T-helper 1 cell (primary cell): ENCODE results near the gene TTC6.

Source experiments
- DNase-seq, 5 donors: peaks; one replicate each; pipeline ENCODE4 v3.0.0-alpha.2; 2012 to 2020
- total RNA-seq, 4 donors: gene quantifications; one replicate each; lab custom pipeline; 2026; lab: John Stamatoyannopoulos, UW

The TTC6 gene
- total RNA-seq: 0 reads per million in 4 donors

GRCh38 chr14:37594971-37595808, at the start of gene TTC6, which contains the start of gene FOXA1:
Gene TTC6, plus strand, starts transcription at chr14:37595629. Its CDS starts 26,436 bp downstream, at chr14:37622065.
Gene FOXA1, minus strand, starts transcription at chr14:37595249. Its CDS starts 277 bp downstream, at chr14:37594972.
- no peak for DNase-seq

DNA sequence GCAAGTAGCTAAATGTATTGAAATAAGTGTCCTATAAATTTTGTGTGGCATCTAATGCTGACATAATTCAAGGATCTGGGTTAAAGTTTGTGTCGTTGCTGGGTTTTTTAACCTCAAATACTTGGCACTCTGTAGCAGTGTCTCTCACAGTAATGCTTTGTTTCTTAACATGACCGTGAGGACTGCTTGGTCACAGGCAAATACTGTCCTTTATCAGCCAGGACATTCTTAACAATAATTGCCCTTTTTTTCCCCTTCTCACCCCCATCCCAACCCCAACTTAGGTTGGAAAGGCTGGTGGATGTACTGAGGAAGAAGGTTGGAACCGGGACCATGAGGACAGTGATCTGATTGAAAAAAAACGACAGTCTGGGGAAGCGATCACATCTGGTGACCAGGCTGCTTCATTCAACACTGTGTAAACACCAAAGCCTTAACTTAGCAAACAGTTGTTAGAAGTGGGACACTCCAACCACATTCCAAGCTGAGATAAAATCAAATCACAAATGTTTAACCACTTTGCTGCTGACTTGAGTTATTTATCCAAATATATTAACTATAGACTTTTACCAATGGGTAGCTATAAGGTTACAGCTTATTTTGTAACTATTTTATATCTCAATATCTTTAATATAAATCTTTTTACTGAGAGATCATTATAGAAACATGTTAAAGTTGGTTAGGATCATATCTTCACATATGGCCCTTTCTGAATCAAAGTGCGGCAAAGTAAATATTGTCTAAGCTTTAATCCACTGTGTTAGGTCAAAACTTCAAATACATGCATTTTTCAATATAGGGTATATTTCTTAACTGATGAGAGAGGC, 48.6 kb upstream of the TTC6 start:
- DNase-seq: no peak

DNA sequence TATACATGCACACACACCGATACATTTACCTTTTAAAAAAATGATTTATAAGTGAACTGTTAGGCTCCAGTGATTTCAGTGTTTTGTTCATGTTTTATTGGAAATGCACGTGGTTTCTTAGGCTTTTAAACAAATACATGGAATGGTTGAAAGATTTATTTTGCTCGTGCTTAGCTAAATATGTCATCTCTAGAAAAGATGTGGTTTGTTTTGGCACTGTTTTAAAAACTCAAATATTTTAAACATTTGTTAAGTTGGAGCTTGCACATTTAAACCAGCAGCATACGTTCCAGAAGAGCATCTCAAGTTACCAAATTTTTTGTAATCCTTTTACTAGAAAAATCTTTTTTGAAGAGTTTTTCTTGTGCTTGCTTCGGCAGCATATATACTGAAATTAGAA, 44.9 kb upstream of the TTC6 start:
- no peak for DNase-seq

- DNase-seq: no peak
Measured at GRCh38 chr14:37551119-37551518, 44.3 kb upstream of the TTC6 start.

DNA sequence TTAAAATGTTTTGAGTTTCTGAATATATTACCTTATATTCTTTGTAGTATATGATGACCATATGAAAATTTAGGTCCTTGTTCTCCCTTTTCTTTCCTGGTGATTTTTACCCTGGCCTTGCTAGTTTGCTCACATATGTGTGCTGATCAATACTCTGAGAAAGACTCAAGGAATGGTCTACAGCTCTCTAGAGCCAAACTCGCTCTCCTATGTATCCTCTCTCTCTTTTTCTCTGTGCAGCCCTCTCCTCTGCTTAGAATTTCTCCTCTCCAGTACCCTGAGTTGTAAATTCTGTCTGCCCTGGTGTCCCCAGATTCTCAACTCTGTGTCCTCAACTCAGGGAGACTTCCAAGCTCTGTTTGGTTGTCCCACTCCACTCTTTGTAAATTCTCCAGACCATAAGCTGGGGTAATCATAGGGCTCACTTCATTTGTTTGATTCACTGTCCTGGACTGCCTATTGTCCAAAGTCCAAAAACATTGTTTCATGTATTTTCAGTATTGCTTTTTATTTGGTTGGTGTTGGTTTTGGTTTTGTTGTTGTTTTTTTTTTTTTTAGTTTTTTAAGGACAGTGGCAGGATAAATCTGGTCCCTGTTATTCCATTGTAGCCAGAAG, 41.4 kb upstream of the TTC6 start:
- DNase-seq: no peak

DNA sequence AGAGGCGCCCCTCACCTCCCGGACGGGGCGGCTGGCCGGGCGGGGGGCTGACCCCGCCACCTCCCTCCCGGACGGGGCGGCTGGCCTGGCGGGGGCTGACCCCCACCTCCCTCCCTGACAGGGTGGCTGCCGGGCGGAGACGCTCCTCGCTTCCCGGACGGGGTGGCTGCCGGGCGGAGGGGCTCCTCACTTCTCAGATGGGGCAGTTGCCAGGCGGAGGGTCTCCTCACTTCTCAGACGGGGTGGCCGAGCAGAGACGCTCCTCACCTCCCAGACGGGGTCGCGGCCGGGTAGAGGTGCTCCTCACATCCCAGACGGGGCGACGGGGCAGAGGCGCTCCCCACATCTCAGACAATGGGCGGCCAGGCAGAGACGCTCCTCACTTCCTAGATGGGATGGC, 39.8 kb upstream of the TTC6 start:
- DNase-seq: peak in 1 of 5 donors; percentile 2

- no peak for DNase-seq
Measured at GRCh38 chr14:37558740-37559139, 36.7 kb upstream of the TTC6 start.

DNA sequence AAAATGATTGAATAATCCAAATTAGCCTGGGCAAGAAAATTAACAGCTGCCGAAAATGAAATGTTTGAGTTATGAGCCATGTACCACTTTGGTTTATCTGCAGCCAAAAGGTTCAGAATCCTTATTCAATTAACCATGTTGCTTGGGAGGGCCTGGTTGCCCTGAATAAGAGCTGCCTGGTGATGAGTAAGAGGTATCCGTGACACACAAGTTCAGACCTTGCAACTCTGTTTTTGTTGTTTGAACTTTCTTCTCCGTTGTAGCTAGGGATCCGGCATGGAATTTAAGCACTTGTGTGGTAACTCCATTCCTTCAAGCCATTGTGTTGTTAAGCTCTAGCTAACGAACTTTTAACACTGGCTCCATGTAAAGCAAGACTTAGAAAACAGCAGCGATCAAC, 36.0 kb upstream of the TTC6 start:
- DNase-seq: no peak

DNA sequence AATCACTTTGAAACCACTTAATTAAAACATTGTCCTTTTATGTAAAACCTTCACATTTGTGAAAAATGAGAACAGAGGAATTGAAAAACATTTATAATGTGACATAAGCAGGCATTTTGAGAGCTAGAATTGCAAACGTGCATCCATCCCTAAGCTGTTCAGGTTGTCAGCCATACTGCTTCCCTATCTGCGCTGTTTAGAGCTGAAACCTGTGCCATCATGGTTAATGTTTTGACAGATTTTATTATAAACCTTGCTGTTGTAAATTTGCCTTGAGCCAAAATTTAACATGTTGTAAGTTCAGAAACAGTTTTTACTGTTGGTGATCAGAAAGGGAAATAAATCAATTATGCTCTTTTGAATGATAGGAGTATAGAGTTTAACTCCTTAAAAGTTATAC, 32.2 kb upstream of the TTC6 start:
- DNase-seq: no peak

- no peak for DNase-seq
Measured at GRCh38 chr14:37565550-37565949, 29.9 kb upstream of the TTC6 start.

DNA sequence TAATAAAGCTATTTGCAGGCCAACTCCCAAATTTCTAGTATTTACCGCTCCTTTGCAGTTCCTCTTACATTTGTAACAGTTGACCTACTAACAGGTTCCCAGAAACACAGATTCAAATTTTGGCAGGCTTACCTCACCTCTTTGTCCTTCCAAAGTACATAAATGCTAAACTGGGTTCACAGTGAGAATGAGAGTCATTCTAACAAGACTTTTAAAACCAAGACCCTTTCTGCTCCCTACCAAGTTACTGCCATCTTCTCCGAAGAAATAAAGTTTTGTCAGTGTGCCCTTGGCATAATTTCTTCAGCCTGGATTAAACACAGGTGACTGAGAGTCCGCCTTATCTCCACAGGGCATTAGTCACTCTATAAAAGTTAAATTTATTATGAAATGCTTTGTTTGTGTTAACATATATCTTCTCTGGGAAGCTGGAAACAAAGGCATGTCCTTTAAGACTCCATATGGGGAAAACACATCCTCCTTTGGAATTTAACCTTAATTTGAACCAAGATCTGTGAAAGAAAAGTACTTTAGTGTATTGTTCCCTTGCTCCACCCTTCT, 28.5 kb upstream of the TTC6 start:
- no peak for DNase-seq

GRCh38 chr14:37569729-37570128, 25.7 kb upstream of the TTC6 start:
- no peak for DNase-seq

DNA sequence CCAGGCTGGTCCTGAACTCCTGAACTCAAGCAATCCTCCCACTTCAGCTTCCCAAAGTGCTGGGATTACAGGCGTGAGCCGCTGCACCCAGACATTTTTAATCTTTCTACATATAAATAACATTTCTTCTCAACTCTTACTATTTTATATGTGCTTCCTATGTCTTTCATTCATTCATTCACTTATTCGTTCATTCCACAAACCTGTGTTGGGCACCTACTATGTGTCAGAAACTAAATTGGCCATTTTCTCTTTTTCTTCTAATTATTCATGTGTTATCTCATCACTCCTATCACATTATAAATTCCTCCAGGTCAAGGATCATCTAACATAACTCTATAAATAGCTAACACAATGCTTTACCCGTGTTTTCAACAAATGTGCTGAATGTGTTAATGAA, 24.0 kb upstream of the TTC6 start:
- DNase-seq: no peak

DNA sequence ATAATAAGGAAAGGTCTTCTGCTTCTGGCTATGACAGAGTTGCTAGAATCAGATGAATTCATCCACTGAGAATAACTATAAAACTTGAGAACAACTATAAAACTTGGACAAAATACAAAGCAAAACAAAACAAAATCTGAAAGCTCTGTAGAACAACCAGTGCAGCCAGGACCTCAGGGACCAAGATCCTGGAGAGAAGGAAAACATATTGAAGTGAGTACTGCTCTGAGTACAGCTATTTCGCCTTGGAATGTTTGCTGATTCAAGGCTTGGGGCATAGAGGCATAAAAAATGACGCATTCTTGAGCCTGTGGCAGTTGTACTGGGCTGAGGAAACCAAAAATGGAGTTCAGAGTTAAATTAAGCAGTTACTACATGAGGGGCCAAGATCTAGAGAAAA, 22.1 kb upstream of the TTC6 start:
- no peak for DNase-seq

DNA sequence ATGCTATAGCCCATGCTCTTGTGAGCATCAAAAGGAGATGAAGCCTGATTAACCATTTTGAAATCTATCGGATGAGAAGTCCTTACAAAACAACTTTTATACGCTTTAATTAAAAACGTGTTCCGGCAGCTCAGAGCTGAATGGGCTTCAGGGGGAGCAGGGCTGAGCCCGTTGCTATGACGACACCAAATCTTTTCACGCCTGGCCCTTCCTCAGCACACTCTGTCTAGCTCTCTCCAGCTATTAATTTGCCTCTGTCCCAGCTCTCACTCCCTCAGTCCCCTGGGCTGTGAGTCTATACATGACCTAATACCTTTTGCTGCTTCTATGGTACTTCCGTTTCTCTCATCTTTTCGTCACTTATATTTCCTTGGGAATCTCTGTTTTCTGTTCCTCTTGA, 16.2 kb upstream of the TTC6 start:
- DNase-seq: no peak

- no peak for DNase-seq
Measured at GRCh38 chr14:37580146-37580545, 15.3 kb upstream of the TTC6 start.

DNA sequence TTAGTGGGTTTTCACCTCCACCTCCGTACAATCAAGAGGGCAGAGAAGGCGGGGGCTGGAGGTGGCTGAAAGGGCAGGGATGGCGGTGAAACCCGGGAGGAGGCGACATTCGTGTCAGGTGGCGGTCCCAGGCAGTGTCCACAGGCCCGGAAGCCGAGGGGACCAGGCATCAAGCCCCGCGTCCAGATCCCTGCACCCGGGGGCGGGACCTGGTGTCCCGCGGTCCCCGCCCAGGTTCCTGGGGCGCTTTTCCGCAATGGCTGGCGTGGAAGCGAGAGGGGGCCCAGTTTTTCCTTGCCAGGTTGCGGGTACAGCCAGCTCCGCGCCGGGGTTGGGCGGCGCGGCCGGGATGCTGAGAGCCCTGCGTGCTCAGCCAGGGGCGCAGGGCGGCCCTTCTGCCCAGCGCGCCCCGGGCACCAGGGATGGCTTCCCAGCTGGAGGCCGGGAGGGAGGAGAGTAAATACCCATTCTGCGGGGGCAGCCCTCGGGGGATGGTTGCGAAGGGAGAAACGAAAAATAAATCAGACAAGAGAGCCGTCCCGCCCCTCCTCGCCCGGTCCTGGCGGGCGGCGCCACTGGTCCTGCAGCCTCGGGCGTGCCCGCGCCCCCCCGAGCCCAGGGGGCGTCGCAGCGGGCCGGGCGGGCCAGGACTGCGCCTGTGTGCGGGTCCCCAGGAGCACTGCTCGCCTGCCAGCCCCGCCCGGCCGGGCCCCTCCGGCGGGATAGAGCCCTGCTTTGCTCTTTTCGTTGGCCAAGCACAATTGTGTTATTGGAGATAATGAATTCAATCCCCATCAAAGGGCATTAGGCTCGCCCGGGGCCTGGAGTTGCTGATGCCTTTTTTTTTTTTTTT, 11.8 kb upstream of the TTC6 start:
- DNase-seq: no peak

DNA sequence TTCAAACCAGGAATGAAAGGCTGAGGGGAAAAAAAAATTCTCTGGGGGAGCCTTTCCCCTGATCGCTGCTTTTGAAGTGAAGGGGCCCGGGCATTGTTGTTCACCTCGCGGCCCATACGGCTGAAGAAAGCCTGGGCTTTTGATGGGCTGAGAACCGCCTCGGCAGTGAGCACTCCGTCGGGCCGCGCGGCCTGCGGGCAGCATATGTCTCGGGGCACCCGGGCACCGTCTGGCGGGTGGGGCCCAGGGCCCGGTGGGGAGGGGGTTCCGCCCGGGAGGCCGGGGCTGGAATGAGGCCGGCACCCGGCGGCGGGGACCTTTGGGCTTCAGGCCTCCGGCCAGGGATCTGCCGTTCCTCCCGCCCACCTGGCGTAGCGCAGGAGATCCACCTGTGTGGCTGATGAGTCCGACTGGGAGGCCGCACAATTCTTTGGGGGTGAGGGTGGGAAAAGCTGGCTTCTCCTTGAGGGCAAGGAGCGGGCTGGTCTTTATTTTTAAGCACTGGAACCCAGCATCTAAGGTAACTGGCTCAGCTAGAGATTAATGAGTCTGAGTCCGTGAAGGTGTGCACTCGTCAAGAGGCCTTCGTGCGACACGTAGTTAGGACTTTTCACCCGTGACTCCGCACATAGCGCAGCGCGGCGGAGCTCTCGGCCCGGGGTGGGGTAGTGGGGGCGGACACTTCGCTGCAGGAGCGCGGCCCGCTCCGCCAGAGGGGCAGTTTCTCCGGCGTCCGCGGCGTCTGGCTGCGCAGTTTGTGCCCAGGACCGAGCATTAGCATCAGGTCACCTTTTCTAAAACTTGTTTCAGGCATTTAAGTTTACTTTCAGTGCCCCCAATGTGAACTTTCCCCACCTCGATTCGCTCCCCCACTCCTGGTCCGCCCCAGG, 11.0 kb upstream of the TTC6 start:
- no peak for DNase-seq

DNA sequence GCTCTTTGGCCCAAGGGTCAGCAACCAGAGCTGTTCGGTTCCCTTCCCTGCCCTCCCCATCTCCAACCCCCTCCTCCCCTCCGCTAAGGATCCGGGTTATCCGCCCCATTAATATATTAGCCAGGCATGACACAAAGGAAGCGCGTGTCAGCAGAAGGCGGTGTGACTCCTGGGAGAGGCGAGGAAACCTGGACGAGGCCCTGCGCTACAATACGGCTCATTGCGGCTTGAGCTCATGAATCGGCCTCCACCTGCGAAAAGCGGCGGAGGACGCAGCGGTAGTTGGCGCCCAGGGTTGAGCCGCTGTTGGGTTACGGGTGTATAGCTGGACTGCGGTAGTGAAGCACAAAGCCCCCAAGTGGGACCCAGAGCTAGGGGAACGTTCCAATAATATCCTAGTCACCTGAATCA, 10.3 kb upstream of the TTC6 start:
- no peak for DNase-seq

- no peak for DNase-seq
Measured at GRCh38 chr14:37585971-37586796, 9.2 kb upstream of the TTC6 start.
